NCI-H2171 treated with DMSO at 0.1 percent for 48 hours (cell line): Measurements from ENCODE around the gene PRCP.
A peak's percentile ranks its signal among the peaks of the same experiment; 100 is the strongest.
"Not testable (repeated sequence)": the region's sequence is repeated elsewhere in the genome, so short reads cannot be mapped to it uniquely, and the experiment has no call there.

Source experiments
- DNase-seq: peaks from one replicate; lab custom pipeline; 2025; lab: John Stamatoyannopoulos, UW

Gene PRCP

GRCh38 chr11:82900277-82901164, at the start of gene PRCP:
Gene PRCP (minus strand): TSS chr11:82900430. CDS start chr11:82900402, 28 bp downstream.
- DNase-seq = peak; percentile 80

DNA sequence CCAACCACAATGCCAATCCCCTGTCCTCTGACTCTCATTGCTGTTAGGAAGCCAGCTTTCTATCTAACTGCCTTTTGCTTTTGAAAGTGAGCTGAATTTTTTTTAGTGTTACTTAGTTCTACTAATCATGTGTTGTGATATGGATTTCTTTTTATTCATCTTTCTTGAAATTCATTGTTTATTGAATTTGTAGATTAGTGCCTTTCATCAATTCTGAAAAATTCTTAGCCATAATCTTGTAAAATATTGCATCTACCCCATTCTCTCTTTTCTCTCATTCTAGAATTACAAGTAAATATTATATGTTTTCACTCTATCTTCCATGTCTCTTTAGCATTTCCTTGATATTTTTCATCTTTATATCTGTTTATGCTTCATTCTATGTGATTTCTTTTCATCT, 49.1 kb upstream of the PRCP start:
- no peak for DNase-seq

DNA sequence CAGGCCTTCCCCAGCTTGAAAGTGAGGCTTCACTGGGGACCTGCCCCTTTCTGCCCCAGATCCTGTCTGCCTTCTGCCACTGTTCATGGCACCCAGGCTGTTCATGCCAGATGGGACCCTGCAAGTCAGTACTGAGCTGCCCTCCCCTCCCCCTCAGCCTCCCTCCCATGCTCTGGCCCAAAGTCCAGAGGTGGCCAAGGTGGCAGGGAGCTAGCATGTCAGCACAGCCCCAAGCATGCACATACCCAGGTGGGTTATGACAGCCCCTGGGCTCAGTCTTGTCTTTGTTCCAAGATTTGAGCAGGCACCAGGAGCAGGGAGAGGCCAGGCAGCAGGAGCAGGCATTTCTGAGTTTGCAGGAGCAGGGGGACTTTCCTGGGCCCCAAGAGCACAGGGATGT, 45.5 kb upstream of the PRCP start:
- no peak for DNase-seq

DNA sequence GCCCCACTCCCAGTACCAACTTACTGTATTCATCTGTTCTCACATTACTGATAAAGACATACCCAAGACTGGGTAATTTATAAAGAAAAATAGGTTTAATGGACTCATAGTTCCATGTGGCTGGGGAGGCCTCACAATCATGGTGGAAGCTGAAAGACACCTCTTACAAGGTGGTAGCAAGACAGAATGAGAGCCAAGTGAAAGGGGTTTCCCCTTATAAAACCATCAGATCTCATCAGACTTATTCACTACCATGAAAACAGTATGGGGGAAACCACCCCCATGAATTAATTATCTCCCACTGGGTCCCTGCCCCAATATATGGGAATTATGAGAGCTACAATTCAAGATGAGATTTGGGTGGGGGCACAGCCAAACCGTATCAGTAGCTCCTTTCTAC, 44.8 kb upstream of the PRCP start:
- DNase-seq = not testable (repeated sequence)

DNA sequence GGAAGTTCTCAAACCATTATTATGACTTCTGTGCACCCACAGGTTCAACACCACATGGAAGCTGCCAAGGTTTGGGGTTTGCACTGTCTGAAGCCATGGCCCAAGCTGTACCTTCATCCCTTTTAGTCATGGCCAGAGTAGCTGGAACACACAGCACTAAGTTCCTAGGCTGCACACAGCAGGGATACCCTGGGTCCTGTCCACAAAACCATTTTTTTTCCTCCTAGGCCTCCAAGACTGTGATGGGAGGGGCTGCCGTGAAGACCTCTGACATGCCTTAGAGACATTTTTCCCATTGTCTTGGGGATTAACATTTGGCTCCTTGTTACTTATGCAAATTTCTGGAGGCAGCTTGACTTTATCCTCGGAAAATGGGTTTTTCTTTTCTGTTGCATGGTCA, 44.0 kb upstream of the PRCP start:
- DNase-seq = no peak

DNA sequence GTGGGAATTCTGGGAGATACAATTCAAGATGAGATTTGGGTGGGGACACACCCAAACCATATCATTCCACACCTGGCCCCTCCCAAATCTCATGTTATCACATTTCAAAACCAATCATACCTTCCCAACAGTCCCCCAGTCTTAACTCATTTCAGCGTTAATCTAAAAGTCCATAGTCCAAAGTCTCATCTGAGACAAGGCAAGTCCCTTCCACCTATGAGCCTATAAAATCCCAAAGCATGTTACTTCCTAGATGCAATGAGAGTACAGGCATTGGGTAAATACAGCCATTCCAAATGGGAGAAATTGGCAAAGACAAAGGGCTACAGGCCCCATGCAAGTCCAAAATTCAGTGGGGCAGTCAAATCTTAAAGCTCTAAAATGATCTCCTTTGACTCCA, 43.2 kb upstream of the PRCP start:
- not testable (repeated sequence) for DNase-seq

- DNase-seq = no peak
These were observed 42.1 kb upstream of the PRCP start for GRCh38 chr11:82942376-82942775.

- DNase-seq = no peak
These were observed 39.2 kb upstream of the PRCP start for GRCh38 chr11:82939456-82939855.

- no peak for DNase-seq
These were observed 37.3 kb upstream of the PRCP start for GRCh38 chr11:82937554-82937953.

DNA sequence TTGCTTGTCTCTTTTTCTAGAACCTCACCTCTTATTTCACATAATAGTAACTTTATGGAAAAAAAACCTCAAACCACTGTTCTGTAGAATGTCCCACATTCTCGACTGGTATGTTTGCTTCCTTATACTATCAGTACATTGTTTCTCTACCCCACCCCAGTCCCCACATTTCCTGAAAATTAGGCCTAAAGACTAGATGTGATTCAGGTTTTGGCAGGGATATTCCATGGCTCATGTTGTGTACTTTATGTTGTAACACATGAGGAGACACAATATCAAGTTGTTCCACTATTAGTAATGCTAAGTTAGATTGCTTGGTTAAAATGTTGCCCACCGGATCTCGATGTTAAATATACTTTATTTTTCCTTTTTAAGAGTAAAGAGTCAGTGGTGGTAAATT, 36.0 kb upstream of the PRCP start:
- no peak for DNase-seq

DNA sequence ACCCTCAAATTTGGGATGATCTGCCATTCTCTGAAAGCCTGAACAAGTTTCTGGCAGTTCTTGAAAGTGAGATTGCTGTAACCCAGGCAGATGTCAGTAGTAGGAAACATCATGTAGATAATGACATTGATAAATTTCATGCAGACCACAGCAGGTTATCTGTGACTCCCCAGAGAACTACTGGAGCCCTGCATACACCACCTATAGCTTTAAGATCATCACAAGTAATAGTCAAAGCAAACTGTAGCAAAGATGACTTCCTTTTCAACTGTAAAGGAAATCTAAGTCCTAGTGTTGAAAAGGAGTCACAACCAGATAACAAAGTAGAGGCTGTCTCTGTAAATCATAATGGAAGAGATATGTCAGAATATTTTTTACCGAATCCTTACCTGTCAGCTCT, 32.3 kb upstream of the PRCP start:
- DNase-seq = no peak

- DNase-seq = no peak
These were observed 30.5 kb upstream of the PRCP start for GRCh38 chr11:82930734-82931133.

GRCh38 chr11:82930229-82930628, 30.0 kb upstream of the PRCP start:
- no peak for DNase-seq

- no peak for DNase-seq
These were observed 28.9 kb upstream of the PRCP start for GRCh38 chr11:82929121-82929520.

GRCh38 chr11:82927264-82927880, 27.1 kb upstream of the PRCP start:
- peak; percentile 50 for DNase-seq

DNA sequence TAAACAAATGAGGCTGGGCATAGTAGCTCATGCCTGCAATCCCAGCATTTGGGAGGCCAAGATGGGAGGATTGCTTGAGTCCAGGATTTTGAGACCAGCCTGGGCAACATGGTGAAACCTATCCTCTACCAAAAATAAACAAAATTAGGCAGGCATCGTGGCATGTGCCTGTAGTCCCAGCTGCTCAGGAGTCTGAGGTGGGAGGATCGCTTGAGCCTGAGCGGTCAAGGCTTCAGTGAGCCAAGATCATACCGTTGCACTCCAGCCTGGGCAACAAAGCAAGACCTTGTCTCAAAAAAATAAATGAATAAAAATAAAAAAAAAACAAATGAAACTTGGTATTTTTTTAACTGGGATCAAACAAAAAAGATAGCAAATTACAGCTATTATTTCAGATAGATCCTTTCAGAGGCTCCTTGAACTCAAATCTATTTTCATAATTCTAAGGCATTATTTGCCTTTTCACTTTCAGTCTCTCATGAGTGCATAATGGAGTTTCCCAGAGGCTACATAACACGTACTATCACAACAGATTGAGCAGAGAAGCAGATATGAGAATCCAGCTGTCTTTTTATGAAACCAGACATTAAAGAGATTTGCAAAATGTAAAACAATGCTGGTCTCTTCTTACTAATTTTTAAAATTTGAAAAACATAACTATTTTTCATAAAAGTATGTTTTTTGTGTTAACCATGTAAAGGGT, 24.4 kb upstream of the PRCP start:
- no peak for DNase-seq

DNA sequence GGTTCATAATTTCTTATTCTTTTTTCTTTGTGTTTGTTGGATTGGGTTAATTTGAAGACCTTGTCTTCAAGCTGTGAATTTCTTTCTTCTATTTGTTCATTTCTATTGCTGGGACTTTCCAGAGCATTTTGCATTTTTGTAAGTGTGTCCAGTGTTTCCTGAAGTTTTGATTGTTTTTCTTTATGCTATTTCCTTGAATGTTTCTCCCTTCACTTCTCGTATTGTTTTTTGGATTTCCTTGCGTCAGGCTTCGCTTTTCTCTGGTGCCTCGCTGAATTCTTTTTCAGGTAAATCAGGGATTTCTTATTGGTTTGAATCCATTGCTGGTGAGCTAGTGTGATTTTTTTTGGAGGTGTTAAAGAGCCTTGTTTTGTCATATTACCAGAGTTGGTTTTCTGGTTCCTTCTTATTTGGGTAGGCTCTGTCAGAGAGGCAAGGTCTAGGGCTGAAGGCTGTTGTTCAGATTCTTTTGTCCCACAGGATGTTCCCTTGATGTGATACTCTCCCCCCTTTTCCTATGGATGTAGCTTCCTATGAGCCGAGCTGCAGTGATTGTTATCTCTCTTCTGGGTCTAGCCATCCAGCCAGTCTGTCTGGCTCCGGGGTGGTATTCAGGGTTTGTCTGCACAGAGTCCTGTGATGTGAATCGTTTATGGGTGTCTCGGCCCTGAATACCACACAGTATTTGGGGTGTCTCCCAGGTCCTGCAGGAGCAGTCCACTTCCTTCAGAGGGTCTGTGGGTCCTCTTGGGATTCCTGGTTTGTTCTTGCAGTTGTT, 22.4 kb upstream of the PRCP start:
- DNase-seq = not testable (repeated sequence)

DNA sequence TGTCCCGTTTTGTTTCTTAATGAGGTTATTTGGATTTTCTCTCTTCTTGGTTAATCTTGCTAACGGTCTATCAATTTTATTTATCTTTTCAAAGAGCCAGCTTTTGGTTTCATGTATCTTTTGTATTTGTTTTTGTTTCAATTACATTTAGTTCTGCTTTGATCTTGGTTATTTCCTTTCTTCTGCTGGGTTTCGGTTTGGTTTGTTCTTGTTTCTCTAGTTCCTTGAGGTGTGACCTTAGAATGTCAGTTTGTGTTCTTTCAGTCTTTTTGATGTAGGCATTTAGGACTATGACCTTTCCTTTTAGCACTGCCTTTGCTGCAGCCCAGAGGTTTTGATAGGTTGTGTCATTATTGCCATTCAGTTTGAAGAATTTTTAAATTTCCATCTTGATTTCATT, 20.0 kb upstream of the PRCP start:
- not testable (repeated sequence) for DNase-seq

- not testable (repeated sequence) for DNase-seq
These were observed 19.6 kb upstream of the PRCP start for GRCh38 chr11:82919786-82920185.

GRCh38 chr11:82909015-82909640, 8.9 kb upstream of the PRCP start:
- DNase-seq = no peak

DNA sequence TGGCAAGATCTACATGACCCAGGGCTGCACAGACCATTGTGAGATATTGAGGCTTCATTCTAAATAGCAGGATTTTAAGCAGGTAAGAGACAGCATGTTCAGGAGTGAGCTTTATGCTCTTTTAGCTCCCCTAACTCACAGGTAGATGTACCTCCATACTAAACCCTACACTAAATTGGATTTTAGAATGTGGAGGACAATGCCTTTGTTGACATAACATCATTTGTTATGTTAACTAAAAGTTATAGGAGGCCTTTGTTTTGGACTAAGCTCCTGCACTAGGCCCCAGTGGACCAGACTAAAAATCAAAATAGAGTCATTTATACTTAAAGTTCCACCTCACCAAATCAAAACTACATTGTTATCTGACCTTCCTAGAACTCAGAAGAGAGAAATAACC, 8.1 kb upstream of the PRCP start:
- no peak for DNase-seq

DNA sequence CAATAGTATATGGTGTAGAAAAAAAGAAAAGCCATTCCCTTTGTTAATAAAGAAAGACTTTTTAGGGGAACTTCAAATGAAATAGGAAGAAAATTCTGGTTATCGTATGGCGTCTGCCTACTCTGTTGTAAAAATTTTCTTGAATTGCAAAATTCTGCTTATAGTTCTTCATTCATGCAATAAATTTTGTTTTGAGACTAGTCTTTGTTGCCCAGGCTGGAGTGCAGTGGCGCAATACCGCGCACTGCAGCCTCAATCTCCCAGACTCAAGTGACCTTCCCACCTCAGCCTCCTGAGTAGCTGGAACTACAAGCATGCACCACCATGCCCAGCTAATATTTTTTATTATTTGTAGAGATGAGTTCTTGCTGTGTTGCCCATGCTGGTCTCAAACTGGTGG, 7.1 kb upstream of the PRCP start:
- DNase-seq = no peak
